Breast epithelium (tissue), 4 donors: ENCODE measurements around the gene PRR33. TPM values are rescaled to one million over a fixed set of nuclear protein-coding genes. Genes with fewer than 3 reads are reported as not detected.

ENCODE experiments used
- DNase-seq, 2 donors: peaks; one replicate each; pipeline ENCODE4 v3.0.0-alpha.2; 2019; ENCODE audit warnings: low spot score in 2 of 2
- H3K27ac ChIP-seq, 2 donors: fragments of 200-600 bp; sonication (generic) in 1 of 2; one replicate each; pipeline ENCODE4 v1.5.1; 2016 to 2019; ENCODE audit warnings: mild to moderate bottlenecking in 1 of 2
- H3K27me3 ChIP-seq, 2 donors: fragments of 200-600 bp; sonication (generic) in 1 of 2; one replicate each; pipeline versions ENCODE4 v1.5.1 to v1.6.0; 2017 to 2019; ENCODE audit warnings: control low read depth in 1 of 2, mild to moderate bottlenecking in 1 of 2
- H3K36me3 ChIP-seq: fragments of 200-600 bp; one replicate; pipeline ENCODE4 v1.5.1; 2019
- H3K4me1 ChIP-seq, 2 donors: fragments of 200-600 bp; sonication (generic); one replicate each; pipeline ENCODE4 v1.5.1; 2016 to 2019; ENCODE audit warnings: control low read depth in 1 of 2
- H3K4me3 ChIP-seq, 3 donors: fragments of 200-600 bp; sonication (generic); 1 replicate in 2 of 3; 2 replicates in 1 of 3; pipeline ENCODE4 v1.5.1; 2016 to 2019; ENCODE audit warnings: mild to moderate bottlenecking in 3 of 3, moderate library complexity in 2 of 3
- H3K9me3 ChIP-seq, 2 donors: fragments of 200-600 bp; sonication (generic) in 1 of 2; one replicate each; pipeline ENCODE4 v1.5.1; 2016 to 2019; ENCODE audit warnings: control low read depth in 1 of 2
- CTCF ChIP-seq, 3 donors: fragments of 450-650 bp; IDR thresholded peaks; one replicate each; pipeline ENCODE4 v1.5.1; 2016 to 2017; ENCODE audit warnings: antibody characterized with exemption in 3 of 3, mild to moderate bottlenecking in 3 of 3, moderate library complexity in 3 of 3
- POLR2A ChIP-seq: fragments of 450-650 bp; IDR thresholded peaks from one replicate; pipeline ENCODE4 v1.6.1; 2016; ENCODE audit warnings: antibody characterized with exemption, mild to moderate bottlenecking, moderate library complexity
- POLR2AphosphoS5 ChIP-seq, 3 donors: sonication (generic); formaldehyde crosslinking; IDR thresholded peaks; one replicate each; pipeline ENCODE4 v1.6.1; 2017; ENCODE audit warnings: antibody characterized with exemption in 3 of 3
- intact Hi-C: fragments of 100-400 bp; cut with DNase I; formaldehyde crosslinking; loops from one replicate; pipeline ENCODE4 v1.15.1; 2023; ENCODE audit warnings: low total_unique reads
- total RNA-seq, 3 donors: library from RNA; depleted of rRNA; stranded (reverse); fragments of >200 nt; gene quantifications; one replicate each; pipeline ENCODE4 v1.1.0, GENCODE V29; 2016

PRR33 gene
- total RNA-seq, 3 donors from 2014 or later, result not detected

GRCh38 chr11:1857064-1857463, 34.6 kb downstream of the PRR33 start:
- Histone ChIP-seq H3K36me3 (no peaks in the 10 kb centered on the region), H3K27me3 (no peaks in the 10 kb centered on the region), H3K9me3 (no peaks in the 10 kb centered on the region), H3K4me3 (no peak overlapping the region), H3K27ac (no peak overlapping the region), H3K4me1 (no peaks in the 10 kb centered on the region)
- DNase-seq, result no peak
- intact Hi-C loops, result no loop called here
- TF ChIP-seq POLR2A, result no peak
- no peak for TF ChIP-seq POLR2AphosphoS5 (IDR thresholded peaks at IDR 0.05)
- TF ChIP-seq CTCF (IDR thresholded peaks at IDR 0.05), result no peak

- intact Hi-C loops, result no loop called here
- TF ChIP-seq POLR2A (no peak), CTCF (IDR thresholded peaks at IDR 0.05) (no peak), POLR2AphosphoS5 (IDR thresholded peaks at IDR 0.05) (no peak)
- no peaks in the 10 kb centered on the region for H3K36me3 ChIP-seq
Observed at GRCh38 chr11:1856306-1857005, 35.2 kb downstream of the PRR33 start.

GRCh38 chr11:1855886-1856265, 35.8 kb downstream of the PRR33 start:
- Histone ChIP-seq H3K27me3 (no peaks in the 10 kb centered on the region), H3K36me3 (no peaks in the 10 kb centered on the region), H3K9me3 (no peaks in the 10 kb centered on the region), H3K4me3 (no peak overlapping the region), H3K27ac (no peak overlapping the region), H3K4me1 (no peaks in the 10 kb centered on the region)
- intact Hi-C loops, result no loop called here
- TF ChIP-seq POLR2A (no peak), POLR2AphosphoS5 (IDR thresholded peaks at IDR 0.05) (no peak), CTCF (IDR thresholded peaks at IDR 0.05) (no peak)
- no peak for DNase-seq

More at GRCh38 chr11:1856306-1857005, 35.2 kb downstream of the PRR33 start:
- no peak overlapping the region for H3K27ac ChIP-seq
- no peaks in the 10 kb centered on the region for H3K4me1 ChIP-seq
- no peaks in the 10 kb centered on the region for H3K9me3 ChIP-seq
- no peak for DNase-seq
- no peaks in the 10 kb centered on the region for H3K27me3 ChIP-seq
- H3K4me3 ChIP-seq, result no peak overlapping the region

DNA sequence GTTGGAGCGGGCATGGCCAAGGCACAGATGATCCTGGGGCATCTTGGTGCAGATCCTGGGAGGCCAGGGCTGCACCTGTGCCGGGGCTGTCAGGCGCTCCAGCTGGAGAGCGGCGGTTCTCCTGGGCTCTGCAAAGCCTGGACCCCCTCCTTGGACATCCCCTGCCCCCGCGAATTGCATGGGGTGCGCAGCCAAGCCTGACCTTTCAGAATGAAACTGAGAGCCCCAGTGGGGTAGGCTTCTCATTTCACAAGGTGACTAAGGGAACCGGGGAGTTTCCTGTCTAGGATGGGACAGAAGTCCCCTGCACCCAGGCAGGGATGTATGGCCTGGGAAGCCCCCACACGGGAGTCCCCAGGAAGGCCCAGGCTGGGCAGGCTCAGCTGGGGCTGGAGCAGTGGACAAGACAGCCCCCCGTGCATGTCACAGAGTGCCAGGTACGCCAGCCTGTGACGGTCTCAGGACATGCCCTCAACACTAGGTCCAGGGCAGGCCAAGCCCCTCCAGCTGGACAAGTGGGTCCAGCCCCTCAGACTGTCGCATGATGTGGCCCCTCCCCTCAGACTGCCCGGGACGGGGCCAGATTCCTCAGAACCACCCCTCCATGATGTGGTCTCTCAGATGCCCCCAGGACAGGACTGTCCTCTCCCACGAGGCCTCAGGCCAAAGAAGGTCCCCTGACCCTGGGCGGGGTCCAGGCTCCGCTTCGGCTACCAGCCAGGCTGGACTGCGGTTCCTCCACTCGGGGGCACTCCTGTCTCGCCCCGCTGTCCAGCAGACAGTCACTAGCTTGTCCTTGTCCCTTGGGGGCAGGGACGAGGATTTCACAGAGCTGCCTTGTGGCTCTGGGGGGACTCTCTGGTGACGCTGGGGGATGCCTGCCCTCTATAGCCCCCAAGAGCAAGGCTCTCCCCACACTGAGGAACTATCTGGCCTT, 36.5 kb downstream of the PRR33 start:
- no peaks in the 10 kb centered on the region for H3K4me1 ChIP-seq
- H3K9me3 ChIP-seq, result no peaks in the 10 kb centered on the region
- no peak for TF ChIP-seq POLR2A
- no peak for TF ChIP-seq CTCF (IDR thresholded peaks at IDR 0.05)
- no peak for TF ChIP-seq POLR2AphosphoS5 (IDR thresholded peaks at IDR 0.05)
- DNase-seq, result no peak
- no peak overlapping the region for H3K4me3 ChIP-seq
- no peak overlapping the region for H3K27ac ChIP-seq
- H3K36me3 ChIP-seq, result no peaks in the 10 kb centered on the region
- intact Hi-C loops, result no loop called here
- no peaks in the 10 kb centered on the region for H3K27me3 ChIP-seq
